GM12865 (cell line): Measurements from ENCODE around the gene ADCY2.

Source experiments
- DNase-seq: peaks from one replicate; pipeline ENCODE4 v3.0.0; 2010; ENCODE audit warnings: low read depth
- H3K4me3 ChIP-seq: 2 replicates; pipeline ENCODE4 v1.5.1; 2011; ENCODE audit warnings: mild to moderate bottlenecking, low read depth, low read length, control low read depth
- TF ChIP-seq, protein P1 (sequence below): IDR thresholded peaks from 2 replicates; pipeline ENCODE4 v1.5.1; 2011; ENCODE audit warnings: low read length, control low read depth, low read depth, inconsistent platforms; ENCODE audit not compliant: insufficient read depth; ENCODE audit errors: missing control alignments

ADCY2 gene

GRCh38 chr5:7794311-7794710, 398.4 kb downstream of the ADCY2 start:
- TF ChIP-seq, protein P1, sequence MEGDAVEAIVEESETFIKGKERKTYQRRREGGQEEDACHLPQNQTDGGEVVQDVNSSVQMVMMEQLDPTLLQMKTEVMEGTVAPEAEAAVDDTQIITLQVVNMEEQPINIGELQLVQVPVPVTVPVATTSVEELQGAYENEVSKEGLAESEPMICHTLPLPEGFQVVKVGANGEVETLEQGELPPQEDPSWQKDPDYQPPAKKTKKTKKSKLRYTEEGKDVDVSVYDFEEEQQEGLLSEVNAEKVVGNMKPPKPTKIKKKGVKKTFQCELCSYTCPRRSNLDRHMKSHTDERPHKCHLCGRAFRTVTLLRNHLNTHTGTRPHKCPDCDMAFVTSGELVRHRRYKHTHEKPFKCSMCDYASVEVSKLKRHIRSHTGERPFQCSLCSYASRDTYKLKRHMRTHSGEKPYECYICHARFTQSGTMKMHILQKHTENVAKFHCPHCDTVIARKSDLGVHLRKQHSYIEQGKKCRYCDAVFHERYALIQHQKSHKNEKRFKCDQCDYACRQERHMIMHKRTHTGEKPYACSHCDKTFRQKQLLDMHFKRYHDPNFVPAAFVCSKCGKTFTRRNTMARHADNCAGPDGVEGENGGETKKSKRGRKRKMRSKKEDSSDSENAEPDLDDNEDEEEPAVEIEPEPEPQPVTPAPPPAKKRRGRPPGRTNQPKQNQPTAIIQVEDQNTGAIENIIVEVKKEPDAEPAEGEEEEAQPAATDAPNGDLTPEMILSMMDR: no peak
- H3K4me3 ChIP-seq: no peak overlapping the region
- DNase-seq: peak; percentile 87

DNA sequence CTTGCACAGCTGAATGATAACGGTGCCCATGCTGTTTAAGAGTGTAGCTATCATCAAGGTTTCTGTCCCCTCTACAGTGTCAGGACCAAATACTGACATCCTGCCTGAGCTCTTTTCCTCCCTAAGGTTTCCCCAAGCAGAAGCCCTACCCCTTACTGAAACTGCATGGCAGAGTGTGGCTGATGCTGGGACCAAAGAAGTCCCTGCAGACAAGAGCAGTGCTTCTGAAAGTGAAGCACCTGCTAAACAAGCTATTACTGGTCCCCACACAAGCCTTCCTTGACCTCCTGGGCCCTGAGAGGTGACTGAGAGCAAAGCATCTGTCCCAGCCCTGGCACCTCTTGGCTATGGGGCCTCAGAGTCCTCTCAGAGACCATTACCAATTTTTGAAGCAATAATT, 398.9 kb downstream of the ADCY2 start:
- TF ChIP-seq, protein P1: no peak
- H3K4me3 ChIP-seq: no peak overlapping the region
- DNase-seq: peak; percentile 77

DNA sequence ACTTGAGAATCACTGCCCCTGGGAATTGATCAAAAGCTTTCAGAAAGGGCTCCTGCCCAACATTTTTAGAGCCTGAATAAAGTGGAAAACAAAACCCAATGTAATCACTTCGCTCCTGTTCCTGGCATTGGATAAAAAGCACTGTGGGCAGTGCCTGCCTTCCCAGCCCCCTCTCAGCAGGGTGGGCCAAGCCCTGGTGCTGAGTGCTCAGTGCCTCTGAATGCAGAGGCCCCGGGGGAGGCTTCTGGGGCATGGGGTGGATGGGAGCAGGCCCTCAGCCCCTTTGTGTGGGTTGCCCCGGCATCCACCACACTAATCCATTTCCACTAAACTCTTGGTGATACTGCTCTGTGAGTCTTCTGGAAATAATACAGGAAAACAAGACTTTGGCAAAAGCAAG, 399.4 kb downstream of the ADCY2 start:
- TF ChIP-seq, protein P1: no peak

DNA sequence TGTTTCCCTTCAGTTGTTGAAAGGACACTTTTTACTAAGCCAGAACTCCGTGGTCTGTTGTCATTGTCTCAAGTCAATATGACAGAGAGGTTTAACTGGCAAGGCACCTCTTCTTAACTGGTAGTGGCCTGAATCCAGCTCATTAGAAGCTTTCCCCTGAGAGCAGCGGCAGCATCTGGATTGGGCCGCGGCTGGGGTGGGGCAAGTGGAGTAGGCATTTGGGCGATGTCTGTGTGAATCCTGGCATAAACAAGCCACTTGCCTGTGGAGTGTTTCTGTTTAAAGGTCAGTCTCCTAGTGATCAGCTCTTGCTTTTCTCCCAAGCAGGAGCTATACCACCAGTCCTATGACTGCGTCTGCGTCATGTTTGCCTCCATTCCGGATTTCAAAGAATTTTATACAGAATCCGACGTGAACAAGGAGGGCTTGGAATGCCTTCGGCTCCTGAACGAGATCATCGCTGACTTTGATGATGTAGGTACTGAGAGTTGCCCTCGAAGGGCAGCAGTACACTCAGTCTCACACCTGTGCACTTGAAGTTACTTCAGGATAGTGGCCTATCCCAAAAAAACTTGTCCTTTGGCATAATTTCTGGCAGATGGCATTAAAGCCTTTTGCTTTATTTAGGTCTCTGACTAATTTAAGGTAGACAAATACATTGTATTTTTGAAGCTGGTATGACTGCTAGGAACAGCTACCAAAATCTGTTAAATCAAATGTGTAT, 406.1 kb downstream of the ADCY2 start:
- DNase-seq: no peak
- no peak overlapping the region for H3K4me3 ChIP-seq
- TF ChIP-seq, protein P1: no peak

More for the DNA sequence above, 399.4 kb downstream of the ADCY2 start:
- DNase-seq: no peak
- H3K4me3 ChIP-seq: no peak overlapping the region

DNA sequence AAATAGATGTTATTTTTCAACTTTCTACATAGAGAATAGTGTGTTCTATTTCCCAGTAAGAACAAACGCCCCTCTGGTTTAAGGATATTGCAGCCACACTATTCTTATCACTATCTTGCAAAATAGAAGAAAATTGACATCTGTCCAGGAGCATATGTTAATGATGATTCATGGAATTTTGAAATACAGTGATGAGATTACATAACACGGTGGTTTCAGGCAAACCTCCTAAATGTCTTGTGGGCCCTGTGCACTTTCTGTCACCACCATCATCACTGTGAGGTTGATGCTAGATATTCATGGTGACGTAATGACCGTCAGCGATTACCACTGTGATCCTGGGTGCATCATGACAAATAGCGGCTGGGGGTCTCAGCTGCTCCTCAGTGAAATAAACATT, 406.9 kb downstream of the ADCY2 start:
- no peak overlapping the region for H3K4me3 ChIP-seq
- TF ChIP-seq, protein P1: no peak
- DNase-seq: no peak

DNA sequence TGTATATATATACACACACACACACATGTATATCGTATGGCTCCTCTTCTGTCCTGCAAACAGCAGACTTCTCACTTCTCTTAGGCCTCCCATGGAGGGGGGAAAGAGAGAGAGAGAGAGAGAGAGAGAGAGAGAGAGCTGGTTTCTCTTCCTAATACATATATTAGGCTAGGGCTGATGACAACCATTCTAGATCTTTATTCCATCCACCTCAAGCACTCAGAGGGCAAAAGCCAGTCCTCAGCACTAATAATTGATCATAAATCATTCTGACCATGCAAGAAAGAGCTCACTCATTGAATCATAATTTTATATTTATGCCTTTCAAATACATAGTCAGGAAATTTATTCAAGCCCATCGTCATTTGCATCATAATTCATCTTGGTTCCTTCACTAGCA, 408.0 kb downstream of the ADCY2 start:
- DNase-seq: no peak
- TF ChIP-seq, protein P1: no peak
- no peak overlapping the region for H3K4me3 ChIP-seq

DNA sequence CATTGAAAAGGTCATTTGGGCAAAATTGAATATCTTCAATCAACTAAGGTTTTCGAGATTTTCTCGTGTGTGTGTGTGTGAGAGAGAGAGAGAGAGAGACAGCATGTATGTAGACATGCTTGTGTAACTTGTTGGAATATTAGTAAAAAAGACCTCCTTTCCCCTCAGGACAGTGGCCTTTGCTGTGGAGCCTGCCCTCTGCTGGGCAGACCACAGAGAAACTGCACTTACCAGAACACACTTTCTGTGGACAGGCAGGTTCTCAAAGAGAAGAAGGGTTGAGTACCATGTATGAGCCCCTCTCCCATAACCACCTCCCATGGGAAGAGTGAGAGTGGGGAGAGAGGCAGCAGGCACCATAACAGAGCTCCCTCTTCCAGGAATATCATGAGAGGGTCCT, 409.4 kb downstream of the ADCY2 start:
- TF ChIP-seq, protein P1: peak; percentile 35
- peak; percentile 36 for DNase-seq

More for the DNA sequence above, 409.4 kb downstream of the ADCY2 start:
- no peak overlapping the region for H3K4me3 ChIP-seq
